Measurements from ENCODE around the gene CELF5.

CELF5 gene

GRCh38 chr19:3245050-3245449 lies 20.6 kb downstream of the CELF5 start:
- H3K4me3 ChIP-seq (replicated peaks in 1 of 2; ENCODE audit: low read depth in 2 of 2, low read length in 2 of 2), result no peak overlapping the region
- no peak for DNase-seq (ENCODE audit: low read depth in 2 of 2)
- TF ChIP-seq CTCF (IDR thresholded peaks at IDR 0.05; ENCODE audit: low read depth, low read length), result no peak

- DNase-seq (ENCODE audit: low read depth in 2 of 2), result no peak
- no peak for TF ChIP-seq CTCF (IDR thresholded peaks at IDR 0.05; ENCODE audit: low read depth, low read length)
- H3K4me3 ChIP-seq (replicated peaks in 1 of 2; ENCODE audit: low read depth in 2 of 2, low read length in 2 of 2), result no peak overlapping the region
These were observed 24.4 kb downstream of the CELF5 start for GRCh38 chr19:3248728-3249326.

- TF ChIP-seq CTCF (IDR thresholded peaks at IDR 0.05; ENCODE audit: low read depth, low read length), result no peak
- no peak for DNase-seq (ENCODE audit: low read depth in 2 of 2)
- H3K4me3 ChIP-seq (replicated peaks in 1 of 2; ENCODE audit: low read depth in 2 of 2, low read length in 2 of 2), result no peak overlapping the region
These were observed 24.9 kb downstream of the CELF5 start for GRCh38 chr19:3249408-3249807.

- no peak overlapping the region for H3K4me3 ChIP-seq (replicated peaks in 1 of 2; ENCODE audit: low read depth in 2 of 2, low read length in 2 of 2)
- TF ChIP-seq CTCF (IDR thresholded peaks at IDR 0.05; ENCODE audit: low read depth, low read length), result peak; percentile 71
- DNase-seq (ENCODE audit: low read depth in 2 of 2), result peak; percentile 17 to 28
These were observed 26.2 kb downstream of the CELF5 start for GRCh38 chr19:3250675-3251074.

- DNase-seq (ENCODE audit: low read depth in 2 of 2), result no peak
- H3K4me3 ChIP-seq (replicated peaks in 1 of 2; ENCODE audit: low read depth in 2 of 2, low read length in 2 of 2), result no peak overlapping the region
- TF ChIP-seq CTCF (IDR thresholded peaks at IDR 0.05; ENCODE audit: low read depth, low read length), result no peak
These were observed 26.8 kb downstream of the CELF5 start for GRCh38 chr19:3251229-3251628.

- DNase-seq (ENCODE audit: low read depth in 2 of 2), result no peak
- TF ChIP-seq CTCF (IDR thresholded peaks at IDR 0.05; ENCODE audit: low read depth, low read length), result no peak
- H3K4me3 ChIP-seq (replicated peaks in 1 of 2; ENCODE audit: low read depth in 2 of 2, low read length in 2 of 2), result no peak overlapping the region
These were observed 28.2 kb downstream of the CELF5 start for GRCh38 chr19:3252650-3253049.

- H3K4me3 ChIP-seq (replicated peaks in 1 of 2; ENCODE audit: low read depth in 2 of 2, low read length in 2 of 2), result no peak overlapping the region
- no peak for TF ChIP-seq CTCF (IDR thresholded peaks at IDR 0.05; ENCODE audit: low read depth, low read length)
- DNase-seq (ENCODE audit: low read depth in 2 of 2), result peak in 1 of 2 donors; percentile 18
These were observed 28.8 kb downstream of the CELF5 start for GRCh38 chr19:3253270-3253669.
